SU-DHL-6 (cell line): ENCODE measurements around the gene SLC7A10.

ENCODE experiments used
- H2AFZ ChIP-seq: fragments of 200-600 bp; sonication (generic); 2 replicates; pipeline ENCODE4 v1.6.1; 2014; ENCODE audit warnings: low read depth, mild to moderate bottlenecking, moderate library complexity, mixed read lengths, antibody characterized with exemption, low read length; ENCODE audit not compliant: severe bottlenecking
- H3F3A ChIP-seq: fragments of 200-600 bp; shearing (Covaris generic); 2 replicates; pipeline ENCODE4 v1.6.0; 2016; ENCODE audit warnings: antibody characterized with exemption, mild to moderate bottlenecking; ENCODE audit not compliant: insufficient read depth
- H3K27ac ChIP-seq: fragments of 200-600 bp; sonication (generic); 2 replicates; pipeline ENCODE4 v1.5.1; 2016; ENCODE audit warnings: low read depth, mild to moderate bottlenecking, low read length, moderate library complexity, mixed read lengths
- H3K27me3 ChIP-seq: fragments of 200-600 bp; sonication (generic), shearing (Covaris generic); 2 replicates; pipeline ENCODE4 v1.6.0; 2014; ENCODE audit warnings: mild to moderate bottlenecking, low read length
- H3K36me3 ChIP-seq: fragments of 200-600 bp; sonication (generic); 2 replicates; pipeline ENCODE4 v1.6.1; 2014; ENCODE audit warnings: mild to moderate bottlenecking, low read length, mixed read lengths
- H3K4me2 ChIP-seq: fragments of 300-600, 200-600 bp; shearing (Covaris generic), sonication (generic); 2 replicates; pipeline ENCODE4 v1.6.0; 2014; ENCODE audit warnings: low read length, low read depth, mild to moderate bottlenecking; ENCODE audit not compliant: poor library complexity, severe bottlenecking
- H3K4me3 ChIP-seq: fragments of 200-600 bp; sonication (generic); 2 replicates; pipeline ENCODE4 v1.5.1; 2014; ENCODE audit warnings: antibody characterized with exemption, low read length, mild to moderate bottlenecking, mixed read lengths; ENCODE audit not compliant: insufficient read depth, poor library complexity, severe bottlenecking
- H3K79me2 ChIP-seq: fragments of 200-600 bp; sonication (generic); 2 replicates; pipeline ENCODE4 v1.6.1; 2014; ENCODE audit warnings: mild to moderate bottlenecking, low read length, moderate library complexity; ENCODE audit not compliant: insufficient read depth
- H3K9ac ChIP-seq: fragments of 200-600 bp; sonication (generic); 2 replicates; pipeline ENCODE4 v1.7.0; 2014; ENCODE audit warnings: mild to moderate bottlenecking, low read length
- H3K9me2 ChIP-seq: fragments of 200-600 bp; sonication (generic); replicated peaks from 2 replicates; pipeline ENCODE4 v1.6.1; 2014; ENCODE audit warnings: low read length; ENCODE audit not compliant: insufficient read depth
- H3K9me3 ChIP-seq: fragments of 200-600 bp; sonication (generic); 2 replicates; pipeline ENCODE4 v1.6.1; 2014; ENCODE audit warnings: low read length, mixed read lengths; ENCODE audit not compliant: insufficient read depth
- H4K20me1 ChIP-seq: fragments of 200-600 bp; sonication (generic); 2 replicates; pipeline ENCODE4 v1.6.1; 2014; ENCODE audit warnings: low read depth, mild to moderate bottlenecking, antibody characterized with exemption, low read length, moderate library complexity, mixed read lengths
- CTCF ChIP-seq: fragments of 200-600 bp; sonication (generic); IDR thresholded peaks from one replicate; pipeline ENCODE4 v1.5.1; 2017; ENCODE audit warnings: antibody characterized with exemption, mild to moderate bottlenecking, low read length, moderate library complexity; ENCODE audit not compliant: insufficient read depth, poor library complexity, severe bottlenecking
- EZH2phosphoT487 ChIP-seq: fragments of 200-600 bp; sonication (generic), shearing (Covaris generic); conservative IDR thresholded peaks from 2 replicates; pipeline ENCODE4 v1.6.1; 2018; ENCODE audit warnings: mild to moderate bottlenecking, antibody characterized with exemption, low read length, moderate library complexity, mixed read lengths

Gene SLC7A10

GRCh38 chr19:33231511-33231910, 5.9 kb upstream of the SLC7A10 start:
- no peaks in the 10 kb centered on the region for H3K9me2 ChIP-seq
- 0 out of 2 replicates have a peak, but pooled peaks cover 7% of the 10 kb centered on the region for H3K9me3 ChIP-seq
- no peaks in the 10 kb centered on the region for H3K79me2 ChIP-seq
- no peak overlapping the region for H3K9ac ChIP-seq
- no peaks in the 10 kb centered on the region for H4K20me1 ChIP-seq
- H3K27me3 ChIP-seq: no peaks in the 10 kb centered on the region
- H3K4me2 ChIP-seq: no peak overlapping the region
- H3K36me3 ChIP-seq: no peaks in the 10 kb centered on the region
- no peak overlapping the region for H3K27ac ChIP-seq
- H2AFZ ChIP-seq: no peak overlapping the region
- no peak overlapping the region for H3K4me3 ChIP-seq
- no peak for TF ChIP-seq CTCF
- no peak for TF ChIP-seq EZH2phosphoT487
- no peaks in the 10 kb centered on the region for H3F3A ChIP-seq

GRCh38 chr19:33229962-33230361, 4.3 kb upstream of the SLC7A10 start:
- H3K27ac ChIP-seq: no peak overlapping the region
- no peak overlapping the region for H3K4me2 ChIP-seq
- no peak overlapping the region for H3K9ac ChIP-seq
- no peaks in the 10 kb centered on the region for H3K9me2 ChIP-seq
- no peak for TF ChIP-seq EZH2phosphoT487
- no peak for TF ChIP-seq CTCF
- H3K9me3 ChIP-seq: 0 out of 2 replicates have a peak, but pooled peaks cover 7% of the 10 kb centered on the region
- no peaks in the 10 kb centered on the region for H3K36me3 ChIP-seq
- H3K4me3 ChIP-seq: no peak overlapping the region
- no peaks in the 10 kb centered on the region for H3K79me2 ChIP-seq
- no peak overlapping the region for H2AFZ ChIP-seq
- no peaks in the 10 kb centered on the region for H3K27me3 ChIP-seq
- no peaks in the 10 kb centered on the region for H3F3A ChIP-seq
- no peaks in the 10 kb centered on the region for H4K20me1 ChIP-seq

GRCh38 chr19:33227870-33228599, 2.4 kb upstream of the SLC7A10 start:
- no peaks in the 10 kb centered on the region for H3K27me3 ChIP-seq
- no peak overlapping the region for H3K4me2 ChIP-seq

GRCh38 chr19:33227242-33227650, 1.6 kb upstream of the SLC7A10 start:
- H4K20me1 ChIP-seq: no peaks in the 10 kb centered on the region
- no peaks in the 10 kb centered on the region for H3K27me3 ChIP-seq
- H3F3A ChIP-seq: no peaks in the 10 kb centered on the region
- 0 out of 2 replicates have a peak, but pooled peaks cover 7% of the 10 kb centered on the region for H3K9me3 ChIP-seq
- H3K9ac ChIP-seq: no peak overlapping the region
- TF ChIP-seq CTCF: no peak
- TF ChIP-seq EZH2phosphoT487: no peak
- H3K36me3 ChIP-seq: no peaks in the 10 kb centered on the region
- no peak overlapping the region for H3K27ac ChIP-seq
- H3K9me2 ChIP-seq: no peaks in the 10 kb centered on the region
- no peak overlapping the region for H3K4me2 ChIP-seq
- H2AFZ ChIP-seq: no peak overlapping the region
- no peak overlapping the region for H3K4me3 ChIP-seq
- H3K79me2 ChIP-seq: no peaks in the 10 kb centered on the region

More at GRCh38 chr19:33227870-33228599, 2.4 kb upstream of the SLC7A10 start:
- Histone ChIP-seq H3K27ac (no peak overlapping the region), H3F3A (no peaks in the 10 kb centered on the region), H3K9me3 (0 out of 2 replicates have a peak, but pooled peaks cover 7% of the 10 kb centered on the region), H3K9me2 (no peaks in the 10 kb centered on the region), H3K9ac (no peak overlapping the region), H3K4me3 (no peak overlapping the region), H4K20me1 (no peaks in the 10 kb centered on the region), H3K36me3 (no peaks in the 10 kb centered on the region), H2AFZ (no peak overlapping the region), H3K79me2 (no peaks in the 10 kb centered on the region)
- TF ChIP-seq EZH2phosphoT487: no peak
